H1 (cell line): ENCODE data around the gene ZNF526.

Experiments
- ASH2L ChIP-seq: fragments of 200-600, 300-600 bp; sonication (generic); IDR thresholded peaks from one replicate; pipeline ENCODE4 v1.7.1; 2017; ENCODE audit warnings: low read length
- ATF3 ChIP-seq: IDR thresholded peaks from 2 replicates; pipeline ENCODE4 v1.6.1; 2011; ENCODE audit warnings: low read depth, mild to moderate bottlenecking, low read length; ENCODE audit not compliant: insufficient read depth
- CHD2 ChIP-seq: IDR thresholded peaks from 2 replicates; pipeline ENCODE4 v1.6.1; 2012; ENCODE audit warnings: low read length, improper control_type of control experiment
- CTCF ChIP-seq, 3 experiments: IDR thresholded peaks; 1 replicate in 2 of 3; 2 replicates in 1 of 3; pipeline versions ENCODE4 v1.5.1 to v1.6.1; 2011; ENCODE audit warnings: low read length in 3 of 3, mild to moderate bottlenecking in 3 of 3, inconsistent platforms in 2 of 3, low read depth in 1 of 3, moderate library complexity in 1 of 3; ENCODE audit not compliant: insufficient read depth in 1 of 3; ENCODE audit errors: control extremely low read depth in 1 of 3
- EGR1 ChIP-seq: IDR thresholded peaks from 2 replicates; pipeline ENCODE4 v1.6.1; 2011; ENCODE audit warnings: low read depth, low read length, borderline replicate concordance
- EP300 ChIP-seq, 2 experiments: IDR thresholded peaks; 1 replicate in 1 of 2; 2 replicates in 1 of 2; pipeline ENCODE4 v1.6.1; 2011 to 2012; ENCODE audit warnings: low read depth in 2 of 2, low read length in 2 of 2, mild to moderate bottlenecking in 2 of 2, borderline replicate concordance in 1 of 2, inconsistent platforms in 1 of 2, moderate library complexity in 1 of 2
- EZH2 ChIP-seq: fragments of 200-600 bp; sonication (generic); IDR thresholded peaks from 2 replicates; pipeline ENCODE4 v1.7.1; 2012; ENCODE audit warnings: low read depth, mild to moderate bottlenecking, moderate library complexity, low read length, inconsistent platforms; ENCODE audit not compliant: severe bottlenecking
- FOSL1 ChIP-seq: IDR thresholded peaks from 2 replicates; pipeline ENCODE4 v1.6.1; 2011; ENCODE audit warnings: mild to moderate bottlenecking, low read depth, low read length, moderate library complexity; ENCODE audit not compliant: insufficient read depth
- GABPA ChIP-seq: IDR thresholded peaks from 2 replicates; pipeline ENCODE4 v1.6.1; 2011; ENCODE audit warnings: mild to moderate bottlenecking, low read length, moderate library complexity, borderline replicate concordance; ENCODE audit not compliant: insufficient read depth
- MAX ChIP-seq: IDR thresholded peaks from 2 replicates; pipeline ENCODE4 v1.6.1; 2012; ENCODE audit warnings: inconsistent platforms
- PHF8 ChIP-seq: fragments of 200-600 bp; sonication (generic); conservative IDR thresholded peaks from 2 replicates; pipeline ENCODE4 v1.7.1; 2012; ENCODE audit warnings: low read depth, mild to moderate bottlenecking, inconsistent platforms, low read length, moderate library complexity
- SP2 ChIP-seq: IDR thresholded peaks from 2 replicates; pipeline ENCODE4 v1.6.1; 2012; ENCODE audit warnings: mild to moderate bottlenecking, low read length, inconsistent platforms
- SP4 ChIP-seq: IDR thresholded peaks from 2 replicates; pipeline ENCODE4 v1.6.1; 2012; ENCODE audit warnings: low read length, inconsistent platforms
- YY1 ChIP-seq: IDR thresholded peaks from 2 replicates; pipeline ENCODE4 v1.6.1; 2011; ENCODE audit warnings: low read depth, mild to moderate bottlenecking, low read length

GRCh38 chr19:42267644-42268141 is 47.6 kb downstream of the ZNF526 start:
- TF ChIP-seq EGR1: no peak
- TF ChIP-seq CHD2: no peak
- TF ChIP-seq YY1: no peak
- no peak for TF ChIP-seq GABPA
- no peak; the same call in 1 of the 2 replicates for TF ChIP-seq PHF8
- no peak for TF ChIP-seq MAX
- no peak for TF ChIP-seq SP2
- TF ChIP-seq SP4: no peak
- TF ChIP-seq ASH2L: peak; percentile 47
- no peak for TF ChIP-seq CTCF (IDR thresholded peaks at IDR 0.05; ENCODE audit: control extremely low read depth in 1 of 3, insufficient read depth in 1 of 3, low read depth in 1 of 3, low read length in 3 of 3)
- no peak for TF ChIP-seq ATF3
- TF ChIP-seq EP300 (IDR thresholded peaks at IDR 0.05; ENCODE audit: borderline replicate concordance in 1 of 2, low read depth in 2 of 2, low read length in 2 of 2): no peak
- TF ChIP-seq FOSL1: no peak
- no peak for TF ChIP-seq EZH2
